ENCODE measurements around the gene LRFN3. TPM values are rescaled to one million over a fixed set of nuclear protein-coding genes. Genes with fewer than 3 reads are reported as not detected.

The LRFN3 gene
- total and polyA plus RNA-seq, 2 of the 4 experiments (the other 2 are of a cell fraction) = 0.36 to 4.8 TPM

DNA sequence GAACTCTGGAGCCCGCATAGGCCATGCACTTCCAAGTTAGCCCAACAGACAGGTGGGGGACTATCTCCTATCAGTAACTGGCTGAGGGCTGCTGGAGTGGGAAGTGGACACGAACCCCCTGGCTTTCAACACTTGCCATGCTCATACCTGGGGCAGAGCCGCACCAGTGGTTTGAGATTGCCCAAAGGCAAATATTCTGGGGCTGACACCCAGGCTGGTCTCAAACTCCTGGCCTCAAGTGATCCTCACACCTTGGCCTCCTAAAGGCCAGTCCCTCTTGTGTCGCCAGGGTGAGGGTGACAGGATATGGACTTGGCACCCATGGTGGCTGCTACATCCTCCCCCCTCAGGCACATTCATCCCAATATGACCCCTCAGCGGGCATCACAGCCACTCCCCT, 49.0 kb upstream of the LRFN3 start:
- CTCF ChIA-PET = interaction anchor here (0.6 kb wide), 1 partner anchor 156 kb away, joined by 4 read pairs; no protein-coding TSS in a partner anchor
- Histone ChIP-seq H3K27ac (ENCODE audit: insufficient read depth, low read length) (no peak overlapping the region), H2AK5ac (ENCODE audit: low read depth, low read length) (no peak overlapping the region), H2BK20ac (ENCODE audit: low read depth, low read length) (no peak overlapping the region), H4K8ac (ENCODE audit: low read depth in 2 of 2, low read length in 2 of 2) (no peak overlapping the region), H3K9me1 (ENCODE audit: insufficient read depth, low read length) (no peaks in the 10 kb centered on the region), H2AK9ac (replicated peaks; ENCODE audit: low read depth, low read length, poor library complexity) (no peak overlapping the region), H3K23ac (ENCODE audit: low read depth, low read length) (no peak overlapping the region), H3K4me3 (ENCODE audit: insufficient read depth, low read depth, low read length) (no peak overlapping the region), H2BK120ac (ENCODE audit: low read depth, low read length) (no peak overlapping the region), H3K18ac (ENCODE audit: low read depth, low read length) (no peak overlapping the region), H4K91ac (ENCODE audit: insufficient read depth, low read depth, low read length) (no peak overlapping the region), H3K4ac (ENCODE audit: low read depth, low read length) (no peak overlapping the region), H3K9ac (ENCODE audit: low read depth, low read length) (no peak overlapping the region), H3K27me3 (ENCODE audit: control insufficient read depth, insufficient read depth, low read length) (no peaks in the 10 kb centered on the region), H3K36me3 (ENCODE audit: control insufficient read depth, insufficient read depth, low read length) (peaks cover 30% of the 10 kb centered on the region), H3K4me2 (ENCODE audit: low read depth, low read length) (no peak overlapping the region), H3K4me1 (ENCODE audit: control insufficient read depth, insufficient read depth, low read length) (no peaks in the 10 kb centered on the region), H2BK5ac (ENCODE audit: low read depth, low read length, poor library complexity, severe bottlenecking) (no peak overlapping the region), H2BK15ac (ENCODE audit: low read depth, low read length) (no peak overlapping the region), H4K20me1 (ENCODE audit: insufficient read depth, low read length) (no peaks in the 10 kb centered on the region; the same call in 1 of the 2 replicates), H4K5ac (ENCODE audit: low read depth, low read length) (no peak overlapping the region), H3K56ac (ENCODE audit: extremely low read depth, insufficient read depth, low read length) (no peak overlapping the region), H3K9me3 (ENCODE audit: control insufficient read depth, insufficient read depth, low read length) (no peaks in the 10 kb centered on the region), H3K14ac (replicated peaks; ENCODE audit: low read depth, low read length) (no peak overlapping the region), H3K79me1 (ENCODE audit: low read depth in 1 of 2, low read length in 2 of 2) (peaks cover 0 to 4% of the 10 kb centered on the region in 2 experiments; a peak in 1 of 4 replicates), H2AFZ (replicated peaks; ENCODE audit: low read length, poor library complexity) (no peak overlapping the region)
- ATAC-seq (ENCODE audit: low read depth) (no peak), DNase-seq (no peak)
- no TSS peak for BruUV-seq (replicated peaks)
- 100% methylated on average over 2 of the region's 5 CpGs; no CpG with 5 or more reads in 1 of the 2 experiments for WGBS, 2 experiments (ENCODE audit: extremely low coverage in 2 of 2, insufficient read length in 1 of 2)
- in situ Hi-C loops (cut with MboI; ENCODE audit: low sequenced_read_pairs) (loop anchor here (5.0 kb wide), 1 partner anchor 45 kb away; no protein-coding TSS in a partner anchor), intact Hi-C loops (cut with micrococcal nuclease) (no loop called here), dilution Hi-C loops (cut with HindIII; ENCODE audit: low sequenced_read_pairs, unreplicated experiment) (no loop called here)
- POLR2A ChIA-PET (ENCODE audit: unreplicated experiment) = no interaction called here
- no peak for TF ChIP-seq BHLHE40 (IDR thresholded peaks at IDR 0.05; ENCODE audit: low read depth, low read length)
- TF ChIP-seq MAZ (IDR thresholded peaks at IDR 0.05; ENCODE audit: borderline replicate concordance, low read depth, low read length) = no peak
- TF ChIP-seq MAFK (IDR thresholded peaks at IDR 0.05; ENCODE audit: low read depth, low read length) = no peak
- no peak for TF ChIP-seq FOS (IDR thresholded peaks at IDR 0.05; ENCODE audit: low read depth, low read length)
- no peak for TF ChIP-seq RCOR1 (IDR thresholded peaks at IDR 0.05; ENCODE audit: insufficient replicate concordance, low read length)
- TF ChIP-seq CHD1 (IDR thresholded peaks at IDR 0.05; ENCODE audit: low read depth, low read length) = no peak
- TF ChIP-seq, protein P1, sequence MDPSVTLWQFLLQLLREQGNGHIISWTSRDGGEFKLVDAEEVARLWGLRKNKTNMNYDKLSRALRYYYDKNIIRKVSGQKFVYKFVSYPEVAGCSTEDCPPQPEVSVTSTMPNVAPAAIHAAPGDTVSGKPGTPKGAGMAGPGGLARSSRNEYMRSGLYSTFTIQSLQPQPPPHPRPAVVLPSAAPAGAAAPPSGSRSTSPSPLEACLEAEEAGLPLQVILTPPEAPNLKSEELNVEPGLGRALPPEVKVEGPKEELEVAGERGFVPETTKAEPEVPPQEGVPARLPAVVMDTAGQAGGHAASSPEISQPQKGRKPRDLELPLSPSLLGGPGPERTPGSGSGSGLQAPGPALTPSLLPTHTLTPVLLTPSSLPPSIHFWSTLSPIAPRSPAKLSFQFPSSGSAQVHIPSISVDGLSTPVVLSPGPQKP (IDR thresholded peaks at IDR 0.05; ENCODE audit: borderline replicate concordance, low read depth, low read length) = no peak
- TF ChIP-seq CEBPB (IDR thresholded peaks at IDR 0.05; ENCODE audit: low read depth, low read length) = no peak
- TF ChIP-seq POLR2A (IDR thresholded peaks at IDR 0.05; ENCODE audit: low read depth, low read length) = no peak
- no peak for TF ChIP-seq RFX5 (IDR thresholded peaks at IDR 0.05; ENCODE audit: low read depth, low read length)
- no peak for TF ChIP-seq NFE2L2 (IDR thresholded peaks at IDR 0.05; ENCODE audit: low read depth, low read length)
- TF ChIP-seq MXI1 (IDR thresholded peaks at IDR 0.05; ENCODE audit: borderline replicate concordance, low read depth, low read length) = no peak
- no peak for TF ChIP-seq RAD21 (IDR thresholded peaks at IDR 0.05; ENCODE audit: low read length)
- TF ChIP-seq, protein P2, sequence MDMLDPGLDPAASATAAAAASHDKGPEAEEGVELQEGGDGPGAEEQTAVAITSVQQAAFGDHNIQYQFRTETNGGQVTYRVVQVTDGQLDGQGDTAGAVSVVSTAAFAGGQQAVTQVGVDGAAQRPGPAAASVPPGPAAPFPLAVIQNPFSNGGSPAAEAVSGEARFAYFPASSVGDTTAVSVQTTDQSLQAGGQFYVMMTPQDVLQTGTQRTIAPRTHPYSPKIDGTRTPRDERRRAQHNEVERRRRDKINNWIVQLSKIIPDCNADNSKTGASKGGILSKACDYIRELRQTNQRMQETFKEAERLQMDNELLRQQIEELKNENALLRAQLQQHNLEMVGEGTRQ (IDR thresholded peaks at IDR 0.05; ENCODE audit: low read depth, low read length) = no peak
